ENCODE data around the gene ADRB2. TPM values are rescaled to one million over a fixed set of nuclear protein-coding genes. Genes with fewer than 3 reads are reported as not detected.
"Not testable (repeated sequence)": the region's sequence is repeated elsewhere in the genome, so short reads cannot be mapped to it uniquely, and the experiment has no call there.

The ADRB2 gene
- 5.7 TPM for total RNA-seq

- DNase-seq (ENCODE audit: low spot score), result peak; percentile 96
Measured at GRCh38 chr5:148826053-148826738, at the start of gene ADRB2. Gene ADRB2 (plus strand): TSS chr5:148826611. CDS start chr5:148826832, 221 bp downstream.

GRCh38 chr5:148776780-148777179 is 49.6 kb upstream of the ADRB2 start:
- DNase-seq (ENCODE audit: low spot score), result peak; percentile 62

- DNase-seq (ENCODE audit: low spot score), result no peak
Measured at GRCh38 chr5:148778882-148779281, 47.5 kb upstream of the ADRB2 start.

GRCh38 chr5:148780711-148781110 is 45.7 kb upstream of the ADRB2 start:
- DNase-seq (ENCODE audit: low spot score), result no peak

GRCh38 chr5:148781766-148782165 is 44.6 kb upstream of the ADRB2 start:
- DNase-seq (ENCODE audit: low spot score), result no peak

- DNase-seq (ENCODE audit: low spot score), result no peak
Measured at GRCh38 chr5:148785223-148785622, 41.2 kb upstream of the ADRB2 start.

GRCh38 chr5:148786456-148786855 is 40.0 kb upstream of the ADRB2 start:
- no peak for DNase-seq (ENCODE audit: low spot score)

GRCh38 chr5:148788636-148789035 is 37.8 kb upstream of the ADRB2 start:
- no peak for DNase-seq (ENCODE audit: low spot score)

GRCh38 chr5:148790545-148791333 is 35.7 kb upstream of the ADRB2 start:
- no peak for DNase-seq (ENCODE audit: low spot score)

- DNase-seq (ENCODE audit: low spot score), result no peak
Measured at GRCh38 chr5:148791334-148791667, 35.1 kb upstream of the ADRB2 start.

- DNase-seq (ENCODE audit: low spot score), result no peak
Measured at GRCh38 chr5:148791696-148792095, 34.7 kb upstream of the ADRB2 start.

- no peak for DNase-seq (ENCODE audit: low spot score)
Measured at GRCh38 chr5:148792744-148793143, 33.7 kb upstream of the ADRB2 start.

- DNase-seq (ENCODE audit: low spot score), result no peak
Measured at GRCh38 chr5:148793261-148793660, 33.1 kb upstream of the ADRB2 start.

- DNase-seq (ENCODE audit: low spot score), result no peak
Measured at GRCh38 chr5:148794275-148794674, 32.1 kb upstream of the ADRB2 start.

- DNase-seq (ENCODE audit: low spot score), result no peak
Measured at GRCh38 chr5:148794729-148795561, 31.5 kb upstream of the ADRB2 start.

GRCh38 chr5:148796936-148797335 is 29.5 kb upstream of the ADRB2 start:
- DNase-seq (ENCODE audit: low spot score), result no peak

- DNase-seq (ENCODE audit: low spot score), result no peak
Measured at GRCh38 chr5:148798786-148799185, 27.6 kb upstream of the ADRB2 start.

GRCh38 chr5:148799737-148800527 is 26.5 kb upstream of the ADRB2 start:
- DNase-seq (ENCODE audit: low spot score), result no peak

- DNase-seq (ENCODE audit: low spot score), result no peak
Measured at GRCh38 chr5:148801682-148802276, 24.6 kb upstream of the ADRB2 start.

- not testable (repeated sequence) for DNase-seq (ENCODE audit: low spot score)
Measured at GRCh38 chr5:148803451-148803850, 23.0 kb upstream of the ADRB2 start.

GRCh38 chr5:148804393-148804792 is 22.0 kb upstream of the ADRB2 start:
- DNase-seq (ENCODE audit: low spot score), result no peak
